GM19193 (cell line): ENCODE results near the gene UCHL5.

Experiments used
- POLR2A ChIP-seq: IDR thresholded peaks from 4 replicates; pipeline ENCODE4 v1.6.1; 2011; ENCODE audit not compliant: insufficient read depth, insufficient read length; ENCODE audit errors: extremely low read depth

UCHL5 gene

DNA sequence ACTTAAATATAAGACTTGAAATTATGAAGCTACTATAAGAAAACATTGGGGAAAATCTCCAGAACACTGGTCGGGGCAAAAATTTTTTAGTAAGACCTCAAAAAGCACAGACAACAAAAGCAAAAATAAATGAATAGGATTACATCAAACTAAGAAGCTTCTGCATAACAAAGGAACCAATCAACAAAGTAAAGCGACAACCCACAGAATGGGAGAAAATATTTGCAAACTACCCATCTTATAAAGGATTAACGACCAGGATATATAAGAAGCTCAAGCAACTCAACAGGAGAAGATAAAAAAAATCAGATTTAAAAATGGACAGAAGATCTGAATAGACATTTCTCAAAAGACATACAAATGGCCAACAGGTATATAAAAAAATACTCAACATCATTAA is 19.1 kb downstream of the UCHL5 start:
- TF ChIP-seq POLR2A, result no peak

DNA sequence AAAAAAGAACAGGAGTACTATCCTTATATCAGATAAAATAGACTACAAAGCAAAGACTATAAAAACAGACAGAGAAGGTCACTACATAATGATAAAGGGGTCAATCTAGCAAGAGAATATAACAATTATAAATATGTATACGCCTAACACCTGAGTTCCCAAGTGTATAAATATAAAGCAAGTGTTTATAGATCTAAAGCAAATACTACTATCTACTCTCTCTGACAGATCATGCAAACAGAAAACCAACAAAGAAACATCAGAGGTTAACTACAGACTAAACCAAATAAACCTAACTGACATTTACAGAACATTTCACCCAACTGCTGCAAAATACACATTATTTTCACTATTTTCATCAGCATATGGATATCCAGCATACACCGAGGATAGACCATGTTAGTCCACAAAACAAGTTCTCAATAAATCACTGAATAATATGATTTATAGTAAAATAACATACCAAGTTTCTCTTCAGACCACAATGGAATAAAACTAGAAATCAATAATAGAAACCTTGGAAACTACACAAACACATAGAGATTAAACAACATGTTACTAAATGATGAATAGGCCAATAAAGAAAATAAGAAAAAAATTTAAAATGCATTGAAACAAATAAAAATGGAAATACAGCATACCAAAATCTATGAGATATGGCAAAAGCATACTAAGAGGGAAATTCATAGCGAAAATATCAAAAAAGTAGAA is 22.7 kb downstream of the UCHL5 start:
- no peak for TF ChIP-seq POLR2A

DNA sequence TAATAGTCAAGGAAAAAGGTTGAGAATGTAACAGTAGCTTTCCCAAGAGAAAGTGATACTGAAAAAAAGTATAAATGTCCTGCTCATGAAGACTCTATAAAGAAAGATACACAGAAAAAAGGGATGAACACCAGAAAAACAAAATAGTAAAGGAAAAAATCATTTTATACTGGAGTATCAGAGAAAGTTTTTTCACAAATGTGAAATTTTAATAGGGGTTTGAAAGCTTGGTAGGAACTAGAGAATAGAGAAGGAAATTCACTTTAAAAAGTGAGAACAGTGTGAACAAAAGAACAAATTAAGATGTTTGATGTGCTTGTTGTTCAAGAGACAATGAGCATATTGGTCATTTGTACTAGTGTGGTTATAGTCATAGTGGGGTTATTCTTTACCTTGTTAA is 25.6 kb downstream of the UCHL5 start:
- TF ChIP-seq POLR2A, result no peak

DNA sequence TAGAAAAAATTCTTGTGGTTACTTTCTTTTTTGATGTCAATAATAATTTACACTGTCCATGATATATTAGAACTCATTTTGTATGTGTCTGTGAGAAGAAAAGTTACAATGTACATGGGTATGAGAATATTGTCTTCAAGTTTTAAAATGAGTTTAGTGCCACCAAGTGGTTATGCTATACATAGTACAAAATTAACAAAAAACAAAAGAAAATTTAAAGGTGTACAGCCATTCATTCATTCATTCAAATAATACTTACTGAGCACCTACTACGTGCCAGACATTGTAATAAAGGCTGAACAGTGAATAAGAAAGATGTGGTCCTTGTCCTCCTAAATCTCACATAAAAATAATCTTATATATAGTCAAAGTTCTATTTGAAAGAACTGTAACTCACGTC is 27.7 kb downstream of the UCHL5 start:
- no peak for TF ChIP-seq POLR2A

DNA sequence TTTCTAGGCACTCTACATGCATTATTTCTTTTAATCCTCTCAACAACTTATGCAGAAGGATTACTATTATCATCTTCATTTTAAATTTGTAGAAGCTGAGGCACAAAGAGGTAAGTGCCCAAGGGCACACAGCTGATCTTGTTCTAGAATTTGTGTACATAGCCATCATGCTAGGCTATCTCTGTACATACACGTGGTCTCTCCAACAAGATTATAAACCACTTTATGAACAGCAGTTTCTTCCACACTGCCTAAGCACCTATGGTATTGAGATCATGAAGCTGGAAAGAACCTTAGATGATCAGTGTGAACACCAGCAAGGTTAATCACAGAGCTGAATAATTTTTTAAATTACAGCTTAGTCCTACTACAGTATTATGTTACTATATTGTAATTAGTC is 28.9 kb downstream of the UCHL5 start:
- no peak for TF ChIP-seq POLR2A

DNA sequence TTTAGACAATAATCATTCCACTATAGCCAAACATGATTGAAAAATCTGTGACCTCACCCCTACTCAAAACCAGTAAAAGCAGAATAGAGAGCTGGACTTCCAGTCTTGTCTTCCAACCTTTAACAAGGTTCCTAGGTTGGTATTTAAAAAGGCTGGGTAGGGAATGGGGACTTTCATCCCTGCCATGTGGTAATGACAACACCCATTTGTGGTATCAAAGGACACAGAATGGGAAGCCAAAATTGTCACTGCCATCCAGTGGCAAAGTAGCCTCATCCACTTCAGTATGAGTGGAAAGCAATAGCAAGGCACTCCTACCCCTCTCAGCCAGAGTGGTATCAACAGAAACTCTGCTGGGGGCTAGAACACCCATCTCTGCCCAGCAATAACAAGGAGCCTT is 33.9 kb downstream of the UCHL5 start:
- TF ChIP-seq POLR2A, result no peak

DNA sequence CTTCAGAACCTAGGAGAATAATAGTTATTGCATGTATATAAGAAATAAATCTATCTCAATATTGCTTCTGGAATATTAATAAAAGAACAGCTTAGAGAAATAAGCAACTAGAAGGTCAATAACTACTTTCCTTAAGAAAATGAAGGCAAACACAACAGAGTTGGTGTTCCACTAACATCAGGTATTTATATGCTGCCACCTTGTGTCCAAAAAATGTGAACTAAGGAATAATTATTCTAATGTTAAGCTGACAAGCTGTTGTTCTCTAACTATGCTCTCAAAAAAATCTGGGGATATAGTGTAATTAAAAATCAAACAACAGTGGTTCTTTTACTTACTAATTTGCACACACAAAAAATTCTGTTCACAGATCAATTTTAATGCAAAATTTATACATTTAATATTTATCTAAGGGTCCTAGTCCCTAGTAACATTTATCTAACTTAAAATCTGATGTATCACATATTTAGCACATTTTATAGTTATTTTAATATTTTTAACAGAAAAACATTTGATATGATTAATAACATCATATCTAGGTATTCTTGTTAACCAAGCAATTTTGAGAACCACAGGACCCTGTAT is 39.6 kb downstream of the UCHL5 start:
- no peak for TF ChIP-seq POLR2A

DNA sequence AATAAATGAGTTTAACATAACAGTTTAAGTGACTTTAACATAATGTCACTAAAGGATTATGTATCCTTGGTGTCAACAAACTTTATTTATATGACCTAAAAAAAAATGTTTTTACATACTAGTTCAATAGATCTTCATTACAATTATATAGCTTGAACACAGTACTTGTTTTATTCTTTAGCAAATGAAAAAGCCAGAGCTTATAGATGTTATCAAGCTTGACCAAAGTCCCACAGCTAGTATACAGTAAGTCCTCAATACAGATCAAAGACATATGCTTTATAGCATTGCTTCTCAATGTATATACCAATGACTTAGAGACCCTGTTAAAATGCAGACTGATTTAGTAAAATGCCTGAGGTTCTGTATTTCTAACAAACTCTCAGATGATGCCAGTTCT is 42.4 kb downstream of the UCHL5 start:
- no peak for TF ChIP-seq POLR2A

DNA sequence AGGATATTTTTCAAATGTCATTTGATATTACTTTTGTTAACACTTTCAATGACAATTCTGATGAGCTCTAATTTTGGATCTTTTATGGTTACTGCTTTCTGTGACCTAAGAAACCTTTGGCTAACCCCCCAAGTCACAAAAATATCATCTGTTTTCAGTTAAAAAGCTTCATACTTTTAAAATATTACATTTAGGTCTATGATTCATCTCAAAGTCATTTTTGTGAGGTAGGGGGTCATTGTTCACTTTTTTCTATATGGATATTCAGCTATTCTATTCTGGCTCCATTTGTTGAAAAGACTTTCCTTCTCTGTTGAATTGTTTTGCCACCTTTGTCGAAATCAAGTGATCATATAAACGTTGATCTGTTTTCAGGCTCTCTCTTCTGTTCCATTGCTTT is 44.8 kb downstream of the UCHL5 start:
- no peak for TF ChIP-seq POLR2A

DNA sequence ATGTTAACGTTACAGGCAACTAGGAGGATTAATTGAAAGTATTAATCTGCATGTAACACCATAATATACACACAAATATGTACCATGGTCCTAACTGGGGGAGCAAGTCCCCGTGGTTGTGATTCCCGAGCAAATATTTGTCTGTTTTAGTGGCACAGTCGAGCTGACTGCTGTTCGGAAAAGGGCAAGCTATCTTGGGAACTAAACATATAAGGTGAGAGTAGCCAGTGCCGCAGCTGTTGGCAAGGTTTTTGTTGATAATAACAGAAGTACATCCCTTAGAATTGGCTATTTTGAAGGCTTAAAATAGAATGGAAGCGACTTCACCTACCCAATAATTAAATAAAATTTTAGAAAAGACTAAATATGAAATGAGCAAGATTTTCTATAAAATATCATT is 45.5 kb downstream of the UCHL5 start:
- no peak for TF ChIP-seq POLR2A

DNA sequence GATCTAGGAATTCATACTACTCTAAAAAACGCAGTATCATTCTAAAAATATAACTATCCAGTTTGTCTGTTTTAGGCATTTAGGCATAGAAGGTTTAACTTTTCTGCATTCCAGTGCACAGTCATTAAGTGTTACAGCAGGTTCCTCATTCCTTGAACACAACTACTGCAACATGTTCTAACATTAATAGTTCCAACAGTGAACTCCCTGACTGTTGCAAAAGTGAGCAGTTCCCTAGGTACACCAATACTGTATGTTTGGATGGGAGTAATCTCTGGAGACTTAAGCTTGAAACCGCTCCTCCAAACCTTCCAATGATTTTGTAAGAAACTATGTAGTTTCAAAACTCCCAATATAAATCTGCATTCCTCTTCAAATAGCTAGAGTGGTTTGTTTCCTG is 46.2 kb downstream of the UCHL5 start:
- TF ChIP-seq POLR2A, result no peak

DNA sequence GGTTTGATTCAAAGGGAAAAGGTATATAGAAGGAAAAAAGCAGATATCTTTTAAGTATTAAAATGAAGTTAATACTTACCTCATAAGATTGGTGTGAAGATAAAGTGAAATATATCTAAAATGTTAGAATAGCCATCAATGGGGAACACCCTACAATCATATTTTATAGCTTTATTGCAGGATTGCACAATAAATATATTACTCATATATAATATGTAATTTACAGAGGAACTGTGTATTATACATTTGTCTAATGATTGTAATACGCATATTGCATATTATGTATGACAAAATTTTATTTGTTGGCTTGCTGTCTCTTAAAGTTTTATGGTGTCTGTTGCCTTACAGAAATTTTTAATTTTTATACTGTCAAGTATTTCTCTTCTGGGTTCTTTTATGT is 47.8 kb downstream of the UCHL5 start:
- no peak for TF ChIP-seq POLR2A

DNA sequence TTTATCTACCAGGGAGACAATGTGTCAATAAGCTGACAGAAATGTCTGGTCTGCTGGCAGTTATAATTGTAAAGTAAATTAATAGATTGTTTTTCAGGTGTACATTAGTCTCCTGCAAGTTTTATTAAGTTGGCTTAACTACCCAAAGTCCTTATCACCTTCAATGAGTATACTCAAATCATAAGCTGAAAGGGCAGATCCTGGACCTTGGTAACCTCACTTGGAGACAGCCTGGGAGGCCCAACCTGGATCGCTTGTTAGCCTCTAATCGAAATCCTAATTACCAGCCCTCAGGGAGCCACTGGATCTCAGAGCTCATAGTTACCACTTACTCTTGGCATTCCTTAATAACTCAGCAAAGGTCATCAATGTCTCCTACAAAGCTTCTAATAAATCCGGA is 49.7 kb downstream of the UCHL5 start:
- TF ChIP-seq POLR2A, result no peak

DNA sequence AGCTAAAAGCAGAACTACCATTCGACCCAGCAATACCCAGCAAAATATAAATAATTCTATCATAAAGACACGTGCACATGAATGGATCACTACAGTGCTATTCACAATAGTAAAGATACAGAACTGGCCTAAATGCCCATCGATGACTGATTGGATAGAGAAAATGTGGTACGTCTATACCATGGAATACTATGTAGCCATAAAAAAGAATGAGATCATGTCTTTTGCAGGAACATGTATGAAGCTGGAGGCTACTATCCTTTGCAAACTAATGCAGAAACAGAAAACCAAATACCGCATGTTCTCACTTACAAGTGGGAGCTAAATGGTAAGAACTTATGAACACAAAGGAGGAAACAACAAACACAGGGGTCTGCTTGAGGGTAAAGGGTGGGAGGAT is 53.4 kb downstream of the UCHL5 start:
- TF ChIP-seq POLR2A, result no peak

DNA sequence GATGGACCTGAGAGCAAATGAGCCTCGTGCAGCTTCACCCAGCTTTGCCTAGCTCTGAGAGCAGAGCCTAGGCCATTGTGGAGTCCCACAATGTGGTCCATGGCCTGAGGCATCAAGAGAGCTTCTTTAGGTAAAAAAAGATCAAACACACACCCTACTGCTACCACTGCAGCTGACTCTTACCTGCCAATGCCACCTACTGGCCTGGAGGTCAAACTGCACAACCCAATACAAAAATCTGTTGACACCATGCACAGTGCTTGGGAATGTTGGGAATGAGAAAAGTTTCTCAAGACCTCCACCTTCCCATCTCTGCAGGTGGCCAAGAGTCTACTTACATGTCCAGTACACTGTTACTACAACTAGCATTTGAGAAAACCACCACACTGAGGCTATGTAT is 60.6 kb downstream of the UCHL5 start:
- TF ChIP-seq POLR2A, result no peak

DNA sequence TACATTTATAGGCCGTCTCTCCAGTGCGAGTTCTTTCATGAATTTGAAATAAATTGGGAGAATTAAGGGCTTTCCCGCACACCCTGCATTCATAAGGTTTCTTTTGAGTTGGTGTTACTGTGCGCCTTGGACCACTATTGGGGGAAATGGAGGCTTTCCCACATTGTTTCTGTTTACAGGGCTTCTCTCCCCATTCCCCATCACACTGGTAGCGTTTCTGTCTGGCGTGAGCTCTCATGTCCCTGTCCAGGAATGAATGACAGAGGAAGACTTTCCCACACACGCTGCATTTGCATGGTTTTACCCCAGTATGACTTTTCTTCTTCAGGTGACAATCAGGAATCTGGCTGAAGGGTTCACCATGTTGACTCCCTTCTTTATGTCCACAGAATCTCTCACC is 65.0 kb downstream of the UCHL5 start:
- no peak for TF ChIP-seq POLR2A
